Mammary epithelial cell (primary cell): ENCODE results near the gene PTPRT.

Experiments
- EZH2 ChIP-seq: IDR thresholded peaks from 2 replicates; pipeline ENCODE4 v1.6.1; 2012; ENCODE audit warnings: low read length, inconsistent platforms, borderline replicate concordance
- TF ChIP-seq, protein P1 (sequence below), 2 donors: IDR thresholded peaks in 1 of 2; conservative IDR thresholded peaks in 1 of 2; 2 replicates each; pipeline ENCODE4 v1.5.1; 2011 to 2012; ENCODE audit warnings: inconsistent platforms in 2 of 2, low read length in 2 of 2, mild to moderate bottlenecking in 2 of 2, control low read depth in 1 of 2, low read depth in 1 of 2; ENCODE audit not compliant: insufficient read depth in 1 of 2; ENCODE audit errors: extremely low read depth in 1 of 2

DNA sequence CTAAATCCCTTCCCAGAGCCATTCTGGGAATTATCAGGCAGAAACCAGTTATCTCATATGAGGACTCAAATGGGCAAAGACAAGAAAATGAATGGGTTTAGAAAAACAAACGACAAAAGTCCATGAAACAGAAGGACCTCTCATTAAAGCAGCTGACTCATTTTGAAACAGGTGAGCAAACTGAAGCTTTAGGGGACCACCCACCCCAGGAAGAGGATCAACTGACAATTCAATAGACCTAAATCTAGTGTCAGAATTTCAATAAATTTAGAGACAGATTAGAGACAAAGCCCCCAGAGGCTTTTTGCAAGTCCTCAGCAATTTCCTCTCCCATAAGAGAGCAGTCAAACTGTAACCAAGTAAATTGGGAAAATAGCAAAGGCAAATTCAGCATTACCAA is 333.8 kb downstream of the PTPRT start:
- TF ChIP-seq, protein P1, sequence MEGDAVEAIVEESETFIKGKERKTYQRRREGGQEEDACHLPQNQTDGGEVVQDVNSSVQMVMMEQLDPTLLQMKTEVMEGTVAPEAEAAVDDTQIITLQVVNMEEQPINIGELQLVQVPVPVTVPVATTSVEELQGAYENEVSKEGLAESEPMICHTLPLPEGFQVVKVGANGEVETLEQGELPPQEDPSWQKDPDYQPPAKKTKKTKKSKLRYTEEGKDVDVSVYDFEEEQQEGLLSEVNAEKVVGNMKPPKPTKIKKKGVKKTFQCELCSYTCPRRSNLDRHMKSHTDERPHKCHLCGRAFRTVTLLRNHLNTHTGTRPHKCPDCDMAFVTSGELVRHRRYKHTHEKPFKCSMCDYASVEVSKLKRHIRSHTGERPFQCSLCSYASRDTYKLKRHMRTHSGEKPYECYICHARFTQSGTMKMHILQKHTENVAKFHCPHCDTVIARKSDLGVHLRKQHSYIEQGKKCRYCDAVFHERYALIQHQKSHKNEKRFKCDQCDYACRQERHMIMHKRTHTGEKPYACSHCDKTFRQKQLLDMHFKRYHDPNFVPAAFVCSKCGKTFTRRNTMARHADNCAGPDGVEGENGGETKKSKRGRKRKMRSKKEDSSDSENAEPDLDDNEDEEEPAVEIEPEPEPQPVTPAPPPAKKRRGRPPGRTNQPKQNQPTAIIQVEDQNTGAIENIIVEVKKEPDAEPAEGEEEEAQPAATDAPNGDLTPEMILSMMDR (conservative IDR thresholded peaks at IDR 0.05 in 1 of 2, IDR thresholded peaks at IDR 0.05 in 1 of 2; ENCODE audit: extremely low read depth in 1 of 2, insufficient read depth in 1 of 2, low read depth in 1 of 2, low read length in 2 of 2): no peak
- TF ChIP-seq EZH2: no peak
